IMR-90 (cell line): ENCODE data around the gene COG2.
"Not testable (repeated sequence)": the region's sequence is repeated elsewhere in the genome, so short reads cannot be mapped to it uniquely, and the experiment has no call there.

Source experiments
- CTCF ChIP-seq: conservative IDR thresholded peaks from 2 replicates; pipeline ENCODE4 v1.5.1; 2012; ENCODE audit warnings: mild to moderate bottlenecking, low read depth, low read length, improper control_type of control experiment
- ELK1 ChIP-seq: fragments of 150-350 bp; IDR thresholded peaks from 2 replicates; pipeline ENCODE4 v1.6.1; 2016; ENCODE audit warnings: low read depth, mild to moderate bottlenecking, low read length, moderate library complexity, borderline replicate concordance
- MAFK ChIP-seq: IDR thresholded peaks from 2 replicates; pipeline ENCODE4 v1.6.1; 2012; ENCODE audit warnings: low read depth, low read length, improper control_type of control experiment
- NFE2L2 ChIP-seq: fragments of 150-350 bp; IDR thresholded peaks from 2 replicates; pipeline ENCODE4 v1.6.1; 2016; ENCODE audit warnings: low read depth, mild to moderate bottlenecking, low read length
- POLR2A ChIP-seq: IDR thresholded peaks from 2 replicates; pipeline ENCODE4 v1.6.1; 2012; ENCODE audit warnings: mild to moderate bottlenecking, low read depth, low read length
- RAD21 ChIP-seq: IDR thresholded peaks from 2 replicates; pipeline ENCODE4 v1.6.1; 2012; ENCODE audit warnings: low read length, improper control_type of control experiment
- SMC3 ChIP-seq: fragments of 150-350 bp; IDR thresholded peaks from 2 replicates; pipeline ENCODE4 v1.6.1; 2016; ENCODE audit warnings: low read depth, mild to moderate bottlenecking, antibody characterized with exemption, low read length, moderate library complexity
- USF2 ChIP-seq: fragments of 150-350 bp; IDR thresholded peaks from 2 replicates; pipeline ENCODE4 v1.6.1; 2017; ENCODE audit warnings: mild to moderate bottlenecking, antibody characterized with exemption, low read length, low read depth

DNA sequence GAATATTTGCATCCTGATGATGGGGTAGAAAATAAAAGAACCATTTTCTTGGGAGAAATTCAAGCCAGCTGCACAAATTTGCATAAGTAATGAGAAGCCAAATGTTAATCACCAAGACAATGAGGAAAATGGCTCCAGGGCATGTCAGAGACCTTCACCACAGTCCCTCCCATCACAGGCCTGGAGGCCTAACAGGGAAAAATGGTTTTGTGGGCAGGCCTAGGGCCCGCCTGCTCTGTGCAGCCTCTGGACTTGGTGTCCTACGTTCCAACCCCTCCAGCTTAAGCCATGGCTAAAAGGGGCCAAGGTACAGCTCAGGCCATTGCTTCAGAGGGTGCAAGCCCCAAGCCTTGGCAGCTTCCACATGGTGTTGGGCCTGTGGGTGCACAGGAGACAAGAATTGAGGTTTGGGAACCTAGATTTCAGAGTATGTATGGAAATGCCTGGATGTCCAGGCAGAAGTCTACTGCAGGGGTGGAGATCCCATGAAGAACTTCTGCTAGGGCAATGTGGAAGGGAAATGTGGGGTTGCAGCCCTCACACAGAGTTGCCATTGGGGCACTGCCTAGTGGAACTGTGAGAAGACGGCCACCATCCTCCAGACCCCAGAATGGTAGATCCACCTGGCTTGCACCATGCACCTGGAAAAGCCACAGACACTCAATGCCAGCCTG, 79.7 kb downstream of the COG2 start:
- not testable (repeated sequence) for TF ChIP-seq CTCF, MAFK, USF2, RAD21, POLR2A, SMC3, ELK1, NFE2L2
